Measurements from ENCODE around the gene CLCN6. TPM values are rescaled to one million over a fixed set of nuclear protein-coding genes. Genes with fewer than 3 reads are reported as not detected.

Gene CLCN6
- polyA plus RNA-seq, 4 donors = 9.2 to 20.9 (median 12.1) TPM

DNA sequence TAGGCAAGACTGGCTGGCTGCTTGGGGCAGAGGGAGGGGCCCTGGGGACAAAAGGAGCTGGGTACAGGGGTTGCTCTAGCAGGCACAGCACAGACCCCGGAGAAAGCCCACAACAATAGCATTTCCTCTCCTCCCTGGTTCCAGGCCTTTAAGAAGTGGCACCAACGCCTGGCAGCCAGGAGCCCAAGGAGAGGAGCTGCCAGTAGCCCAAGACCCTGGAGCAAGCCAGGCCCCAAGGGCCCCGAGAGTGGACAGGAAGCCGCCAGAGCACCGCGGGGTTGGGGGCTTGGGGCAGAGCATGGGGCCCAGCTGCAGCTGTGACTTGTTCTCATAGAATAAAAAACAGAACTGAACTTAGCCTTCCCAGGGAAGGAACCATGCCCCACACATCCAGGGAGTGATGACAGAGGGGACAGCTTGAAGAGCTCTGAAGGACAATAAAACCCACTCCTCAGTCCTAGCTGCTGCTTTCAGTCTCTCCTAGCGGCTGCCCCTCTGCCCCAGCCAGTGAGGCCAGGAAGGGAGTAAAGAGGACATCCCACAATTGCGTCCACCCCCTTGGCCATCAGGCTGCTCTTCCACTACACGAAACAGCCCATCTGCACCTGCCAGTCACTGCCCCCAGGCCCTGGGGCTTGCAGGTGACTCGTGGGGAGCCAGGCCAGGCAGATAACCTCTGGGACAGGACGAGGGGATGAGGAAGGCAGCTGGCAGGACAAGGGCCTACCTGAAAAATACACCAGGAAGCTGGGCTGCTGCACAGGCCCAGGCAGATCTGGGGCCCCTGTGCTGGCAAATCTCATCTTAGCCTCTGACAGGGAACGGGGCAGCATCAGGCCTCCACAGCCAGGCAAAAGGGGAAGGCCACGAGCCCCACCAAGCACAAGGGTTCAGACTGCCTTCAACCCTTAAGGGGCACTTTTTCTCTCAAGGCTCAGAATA, 16.6 kb upstream of the CLCN6 start:
- DNase-seq = no peak
- peaks cover 3 to 47% (median 14%) of the 10 kb centered on the region in 3 donors for H3K4me1 ChIP-seq (ENCODE audit: control insufficient read depth in 3 of 3, insufficient read depth in 2 of 3, low read depth in 1 of 3, low read length in 2 of 3)
- WGBS, 3 donors = 73 to 81% (median 79%) methylated on average over 13 of the region's 13 CpGs

DNA sequence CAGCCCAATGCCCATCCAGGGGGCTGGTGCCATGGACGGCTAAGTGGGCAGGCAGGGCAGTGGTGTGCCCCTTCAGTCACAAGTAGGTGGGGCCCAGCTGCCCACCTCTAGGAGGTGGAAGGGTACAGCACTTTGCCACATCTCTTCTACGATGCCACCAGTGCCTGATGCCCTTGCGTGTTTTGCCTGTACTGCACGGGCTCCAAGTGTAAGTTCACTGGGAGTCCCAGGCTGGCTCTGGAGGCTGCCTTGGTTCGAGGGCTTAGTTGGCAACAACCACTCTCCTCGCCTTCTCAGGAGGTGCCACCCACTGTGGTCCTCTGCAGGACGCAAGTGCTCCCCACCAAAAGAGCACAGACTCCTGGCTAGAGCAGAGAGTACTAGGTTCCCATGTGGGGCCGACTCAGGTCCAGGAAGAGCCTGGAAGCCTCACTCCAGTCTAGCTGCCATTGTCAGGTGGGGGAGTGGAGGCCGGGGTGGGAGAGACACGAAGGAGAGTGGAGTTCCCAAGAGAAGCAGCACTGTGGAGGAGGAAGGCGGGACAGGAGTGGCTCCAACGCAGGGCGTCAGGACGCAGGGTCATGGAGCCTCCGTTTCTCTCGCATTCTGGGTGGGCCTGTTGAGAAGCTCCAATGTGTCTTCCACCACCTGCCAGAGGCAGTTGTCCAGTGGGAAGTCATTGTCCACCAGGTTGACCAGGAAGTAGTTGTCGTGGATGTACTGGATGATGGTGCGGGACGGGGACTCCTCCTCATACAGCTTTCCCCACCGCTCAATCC, 15.7 kb upstream of the CLCN6 start:
- peaks cover 3 to 40% (median 14%) of the 10 kb centered on the region in 3 donors for H3K4me1 ChIP-seq (ENCODE audit: control insufficient read depth in 3 of 3, insufficient read depth in 2 of 3, low read depth in 1 of 3, low read length in 2 of 3)
- WGBS, 3 donors = 71 to 84% (median 80%) methylated on average over 20 of the region's 20 CpGs
- no peak for FAIRE-seq
- no peaks in the 10 kb centered on the region for H3K9me3 ChIP-seq (ENCODE audit: control insufficient read depth in 2 of 2, insufficient read depth in 1 of 2, low read depth in 1 of 2, low read length in 1 of 2)
- H3K36me3 ChIP-seq (ENCODE audit: control insufficient read depth in 3 of 3, insufficient read depth in 2 of 3, low read depth in 1 of 3, low read length in 3 of 3) = peaks cover 8 to 72% (median 11%) of the 10 kb centered on the region in 3 donors
- H3K27ac ChIP-seq (ENCODE audit: low read depth in 1 of 3, low read length in 2 of 3) = peak overlapping the region; percentile 81 to 95 (median 82)
- DNase-seq = no peak
- H3K27me3 ChIP-seq (ENCODE audit: control insufficient read depth in 3 of 3, insufficient read depth in 3 of 3, low read length in 3 of 3) = no peaks in the 10 kb centered on the region
- no peak overlapping the region for H3K4me3 ChIP-seq (ENCODE audit: low read depth in 1 of 3, low read length in 3 of 3)

More for the DNA sequence above, 16.6 kb upstream of the CLCN6 start:
- H3K27me3 ChIP-seq (ENCODE audit: control insufficient read depth in 3 of 3, insufficient read depth in 3 of 3, low read length in 3 of 3) = no peaks in the 10 kb centered on the region
- no peaks in the 10 kb centered on the region for H3K9me3 ChIP-seq (ENCODE audit: control insufficient read depth in 2 of 2, insufficient read depth in 1 of 2, low read depth in 1 of 2, low read length in 1 of 2)
- H3K4me3 ChIP-seq (ENCODE audit: low read depth in 1 of 3, low read length in 3 of 3) = no peak overlapping the region
- FAIRE-seq = no peak
- H3K36me3 ChIP-seq (ENCODE audit: control insufficient read depth in 3 of 3, insufficient read depth in 2 of 3, low read depth in 1 of 3, low read length in 3 of 3) = peaks cover 3 to 63% (median 3%) of the 10 kb centered on the region in 3 donors
- H3K27ac ChIP-seq (ENCODE audit: low read depth in 1 of 3, low read length in 2 of 3) = peak overlapping the region; percentile 24 to 95 (median 82)

DNA sequence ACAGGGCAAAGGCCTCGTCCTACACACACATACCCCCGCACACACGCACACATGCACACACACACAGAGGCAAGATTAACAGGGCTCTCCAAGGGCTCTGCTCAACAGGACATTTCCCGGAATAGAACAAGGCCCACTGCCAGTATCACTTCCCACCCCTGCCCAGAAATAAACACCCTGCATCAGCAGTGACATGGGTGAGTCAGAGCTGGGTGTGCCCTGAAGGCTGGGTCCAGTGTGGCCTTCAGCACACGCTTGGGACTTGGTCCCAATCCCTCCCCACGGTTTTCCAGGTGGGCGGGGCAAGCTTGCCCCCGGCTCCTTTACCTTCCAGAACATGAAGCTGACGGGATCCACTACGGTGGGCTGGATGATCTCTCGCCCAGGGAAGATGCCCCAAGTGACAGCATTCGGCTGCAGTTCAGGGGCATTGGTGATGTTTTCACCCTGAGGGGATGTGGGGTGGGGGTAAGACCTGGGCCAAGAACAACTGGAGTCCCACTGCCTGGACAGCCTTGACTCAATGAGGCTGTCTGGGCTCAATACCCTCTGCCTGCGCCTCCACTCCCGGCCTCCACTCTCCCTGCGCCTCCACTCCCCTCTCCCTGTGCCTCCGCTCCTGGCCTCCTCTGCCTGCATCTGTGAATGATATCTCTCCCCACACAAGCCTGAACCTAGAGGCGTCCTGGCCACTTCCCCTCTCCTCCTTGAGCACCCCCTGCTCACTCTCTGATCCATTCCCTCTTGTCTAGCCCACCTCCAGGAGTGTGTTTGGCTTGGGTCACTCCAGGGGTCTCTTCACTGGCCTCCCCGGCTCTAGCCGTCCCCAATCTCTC, 14.9 kb upstream of the CLCN6 start:
- H3K4me1 ChIP-seq (ENCODE audit: control insufficient read depth in 3 of 3, insufficient read depth in 2 of 3, low read depth in 1 of 3, low read length in 2 of 3) = peaks cover 3 to 37% (median 14%) of the 10 kb centered on the region in 3 donors
- FAIRE-seq = no peak
- WGBS, 3 donors = 54 to 60% (median 58%) methylated on average over 19 of the region's 19 CpGs
- no peaks in the 10 kb centered on the region for H3K27me3 ChIP-seq (ENCODE audit: control insufficient read depth in 3 of 3, insufficient read depth in 3 of 3, low read length in 3 of 3)
- peak; percentile 62 to 92 for DNase-seq
- peak overlapping the region; percentile 81 to 95 (median 82) for H3K27ac ChIP-seq (ENCODE audit: low read depth in 1 of 3, low read length in 2 of 3)
- no peak overlapping the region for H3K4me3 ChIP-seq (ENCODE audit: low read depth in 1 of 3, low read length in 3 of 3)
- peaks cover 12 to 79% (median 19%) of the 10 kb centered on the region in 3 donors for H3K36me3 ChIP-seq (ENCODE audit: control insufficient read depth in 3 of 3, insufficient read depth in 2 of 3, low read depth in 1 of 3, low read length in 3 of 3)
- no peaks in the 10 kb centered on the region for H3K9me3 ChIP-seq (ENCODE audit: control insufficient read depth in 2 of 2, insufficient read depth in 1 of 2, low read depth in 1 of 2, low read length in 1 of 2)

DNA sequence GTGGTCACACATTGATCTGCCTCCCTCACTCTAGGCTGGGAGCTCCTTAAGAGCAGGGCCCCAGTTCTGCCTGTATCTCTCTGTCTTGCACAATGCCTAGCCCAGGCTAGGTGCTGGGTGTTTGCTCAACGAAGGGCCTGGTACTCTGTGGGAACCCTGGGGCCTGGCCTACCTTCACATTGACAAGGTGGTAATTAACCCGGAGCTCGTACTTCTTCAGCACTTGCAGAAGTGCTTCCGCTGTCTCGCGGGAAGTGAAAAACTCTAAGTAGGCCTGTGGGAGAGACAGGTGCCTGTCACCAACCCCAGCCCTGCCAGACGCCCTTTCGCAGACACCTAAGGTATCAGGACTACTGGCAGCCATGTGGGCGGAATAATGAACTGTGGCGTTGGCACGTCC, 13.9 kb upstream of the CLCN6 start:
- Histone ChIP-seq H3K4me3 (ENCODE audit: low read depth in 1 of 3, low read length in 3 of 3) (no peak overlapping the region), H3K27ac (ENCODE audit: low read depth in 1 of 3, low read length in 2 of 3) (peak overlapping the region in 2 of 3 donors; percentile 82 to 95), H3K4me1 (ENCODE audit: control insufficient read depth in 3 of 3, insufficient read depth in 2 of 3, low read depth in 1 of 3, low read length in 2 of 3) (peaks cover 3 to 31% (median 14%) of the 10 kb centered on the region in 3 donors), H3K9me3 (ENCODE audit: control insufficient read depth in 2 of 2, insufficient read depth in 1 of 2, low read depth in 1 of 2, low read length in 1 of 2) (no peaks in the 10 kb centered on the region), H3K27me3 (ENCODE audit: control insufficient read depth in 3 of 3, insufficient read depth in 3 of 3, low read length in 3 of 3) (no peaks in the 10 kb centered on the region), H3K36me3 (ENCODE audit: control insufficient read depth in 3 of 3, insufficient read depth in 2 of 3, low read depth in 1 of 3, low read length in 3 of 3) (peaks cover 12 to 84% (median 24%) of the 10 kb centered on the region in 3 donors)
- DNase-seq (no peak), FAIRE-seq (no peak)
- 87 to 92% (median 87%) methylated on average over 11 of the region's 11 CpGs for WGBS, 3 donors

DNA sequence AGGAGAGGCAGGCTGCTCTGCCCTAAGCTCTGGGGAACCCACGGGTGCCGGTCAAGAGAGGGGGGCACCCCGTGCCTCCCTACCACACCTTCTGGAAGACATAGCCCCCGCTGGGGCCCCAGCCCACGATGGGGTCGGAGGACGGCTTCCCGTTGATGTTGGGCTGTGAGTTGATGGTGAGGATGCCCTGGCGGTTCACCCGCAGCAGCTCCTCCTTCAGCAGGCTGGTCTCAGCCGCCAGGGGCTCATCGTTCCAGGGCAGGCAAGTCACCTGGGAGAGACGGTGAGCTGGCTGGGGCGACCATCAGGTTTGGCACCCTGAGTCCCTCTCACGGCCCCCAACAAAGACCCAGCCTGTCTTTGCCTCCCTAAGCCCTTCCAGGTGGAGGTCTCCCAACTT, 12.2 kb upstream of the CLCN6 start:
- H3K36me3 ChIP-seq (ENCODE audit: control insufficient read depth in 3 of 3, insufficient read depth in 2 of 3, low read depth in 1 of 3, low read length in 3 of 3) = peaks cover 12 to 83% (median 24%) of the 10 kb centered on the region in 3 donors
- peaks cover 3 to 23% (median 10%) of the 10 kb centered on the region in 3 donors for H3K4me1 ChIP-seq (ENCODE audit: control insufficient read depth in 3 of 3, insufficient read depth in 2 of 3, low read depth in 1 of 3, low read length in 2 of 3)
- WGBS, 3 donors = 94 to 95% (median 94%) methylated on average over 15 of the region's 15 CpGs
- H3K27ac ChIP-seq (ENCODE audit: low read depth in 1 of 3, low read length in 2 of 3) = no peak overlapping the region
- no peaks in the 10 kb centered on the region for H3K9me3 ChIP-seq (ENCODE audit: control insufficient read depth in 2 of 2, insufficient read depth in 1 of 2, low read depth in 1 of 2, low read length in 1 of 2)
- no peak for FAIRE-seq
- no peak for DNase-seq
- no peaks in the 10 kb centered on the region for H3K27me3 ChIP-seq (ENCODE audit: control insufficient read depth in 3 of 3, insufficient read depth in 3 of 3, low read length in 3 of 3)
- no peak overlapping the region for H3K4me3 ChIP-seq (ENCODE audit: low read depth in 1 of 3, low read length in 3 of 3)

DNA sequence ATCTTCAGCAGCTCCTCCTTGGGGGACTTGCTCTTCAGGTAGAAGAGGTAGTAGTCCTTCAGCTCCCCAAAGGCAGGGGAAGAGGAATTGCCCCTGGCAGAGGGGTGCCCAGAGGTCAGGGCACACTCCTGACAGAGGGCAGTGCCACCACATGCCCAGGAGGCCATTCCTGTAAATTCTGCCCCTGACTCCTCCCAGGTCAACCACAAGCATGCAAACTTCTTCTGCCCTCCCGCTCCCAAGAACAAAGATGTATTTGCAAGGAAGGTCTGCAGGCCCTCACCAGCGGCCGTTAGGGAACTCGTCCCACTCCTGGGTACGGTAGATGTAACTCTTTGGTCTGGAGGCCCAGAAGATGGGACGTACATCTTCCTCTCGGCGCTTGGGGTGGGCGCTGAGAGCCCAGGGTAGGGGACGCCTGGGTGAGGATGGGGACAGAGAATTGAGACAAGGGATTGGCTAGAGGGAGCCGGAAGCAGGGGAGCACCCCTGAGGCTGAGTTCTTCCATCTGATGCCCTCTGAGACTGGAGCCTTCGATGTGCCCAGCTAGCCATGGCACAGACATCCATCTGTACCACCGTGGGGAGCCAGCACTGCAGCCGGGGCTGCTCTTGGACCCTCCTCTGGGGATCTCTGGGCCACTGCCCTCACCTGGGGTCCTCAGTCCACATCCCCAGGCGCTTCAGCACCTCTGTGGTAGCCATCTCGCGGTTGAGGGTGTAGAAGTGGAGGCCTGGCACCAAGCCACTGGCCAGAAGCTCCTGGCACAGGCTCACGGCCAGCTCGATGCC, 11.3 kb upstream of the CLCN6 start:
- WGBS, 3 donors = 92 to 95% (median 93%) methylated on average over 15 to 19 of the region's 19 CpGs
- H3K36me3 ChIP-seq (ENCODE audit: control insufficient read depth in 3 of 3, insufficient read depth in 2 of 3, low read depth in 1 of 3, low read length in 3 of 3) = peaks cover 12 to 83% (median 29%) of the 10 kb centered on the region in 3 donors
- no peak overlapping the region for H3K27ac ChIP-seq (ENCODE audit: low read depth in 1 of 3, low read length in 2 of 3)
- no peaks in the 10 kb centered on the region for H3K27me3 ChIP-seq (ENCODE audit: control insufficient read depth in 3 of 3, insufficient read depth in 3 of 3, low read length in 3 of 3)
- peaks cover 3 to 23% (median 8%) of the 10 kb centered on the region in 3 donors for H3K4me1 ChIP-seq (ENCODE audit: control insufficient read depth in 3 of 3, insufficient read depth in 2 of 3, low read depth in 1 of 3, low read length in 2 of 3)
- no peak overlapping the region for H3K4me3 ChIP-seq (ENCODE audit: low read depth in 1 of 3, low read length in 3 of 3)
- FAIRE-seq = no peak
- H3K9me3 ChIP-seq (ENCODE audit: control insufficient read depth in 2 of 2, insufficient read depth in 1 of 2, low read depth in 1 of 2, low read length in 1 of 2) = no peaks in the 10 kb centered on the region
- no peak for DNase-seq

DNA sequence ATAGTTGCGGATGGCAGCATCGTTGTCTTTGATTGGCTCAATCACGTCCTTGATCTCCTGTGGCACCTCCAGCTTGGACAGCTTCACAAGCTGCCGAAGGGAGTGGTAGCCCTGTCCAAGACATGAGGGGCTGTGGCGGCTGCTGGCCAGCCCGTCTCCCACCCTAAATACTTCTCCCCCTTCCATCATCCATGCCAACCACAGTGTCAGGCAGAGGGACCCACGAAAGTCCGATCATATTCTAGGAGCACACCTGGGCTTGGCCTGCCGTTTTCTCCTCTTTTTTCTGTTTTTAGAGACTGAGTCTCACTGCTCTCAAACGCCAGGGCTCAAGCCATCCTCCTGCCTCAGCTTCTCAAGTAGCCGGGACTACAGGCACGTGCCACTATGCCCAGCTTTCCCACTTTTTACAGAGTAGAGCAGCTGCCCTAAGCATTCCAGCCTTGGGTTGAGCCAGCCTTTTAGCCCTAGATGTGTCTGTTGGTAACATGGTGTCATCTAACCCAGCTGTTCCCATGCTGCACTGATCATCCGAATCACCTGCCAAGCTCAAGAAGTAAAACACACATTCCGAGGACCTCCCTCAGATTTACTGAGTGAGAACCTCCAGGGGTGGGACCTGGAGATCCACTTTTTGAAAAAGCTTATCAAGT, 10.6 kb upstream of the CLCN6 start:
- Histone ChIP-seq H3K36me3 (ENCODE audit: control insufficient read depth in 3 of 3, insufficient read depth in 2 of 3, low read depth in 1 of 3, low read length in 3 of 3) (peaks cover 12 to 83% (median 35%) of the 10 kb centered on the region in 3 donors), H3K4me3 (ENCODE audit: low read depth in 1 of 3, low read length in 3 of 3) (no peak overlapping the region), H3K4me1 (ENCODE audit: control insufficient read depth in 3 of 3, insufficient read depth in 2 of 3, low read depth in 1 of 3, low read length in 2 of 3) (peaks cover 3 to 20% (median 3%) of the 10 kb centered on the region in 3 donors), H3K27me3 (ENCODE audit: control insufficient read depth in 3 of 3, insufficient read depth in 3 of 3, low read length in 3 of 3) (no peaks in the 10 kb centered on the region), H3K27ac (ENCODE audit: low read depth in 1 of 3, low read length in 2 of 3) (no peak overlapping the region), H3K9me3 (ENCODE audit: control insufficient read depth in 2 of 2, insufficient read depth in 1 of 2, low read depth in 1 of 2, low read length in 1 of 2) (no peaks in the 10 kb centered on the region)
- no peak for DNase-seq
- no peak for FAIRE-seq
- 90 to 92% (median 91%) methylated on average over 14 of the region's 14 CpGs for WGBS, 3 donors

Measured in small intestine (tissue), 7 donors.